Measurements from ENCODE around the gene SCIMP. TPM values are rescaled to one million over a fixed set of nuclear protein-coding genes. Genes with fewer than 3 reads are reported as not detected.
"Not testable (repeated sequence)": the region's sequence is repeated elsewhere in the genome, so short reads cannot be mapped to it uniquely, and the experiment has no call there.

The SCIMP gene
- total RNA-seq, 4 donors from 2014 or later = 0.59 to 1.0 TPM; not detected in 2

GRCh38 chr17:5237541-5238016 lies 2.9 kb upstream of the SCIMP start:
- no peak overlapping the region for H3K27ac ChIP-seq
- peaks cover 0 to 7% of the 10 kb centered on the region in 2 donors for H3K4me1 ChIP-seq
- peak; percentile 27 to 50 for DNase-seq
- intact Hi-C loops (cut with DNase I) = no loop called here
- H3K9me3 ChIP-seq = no peaks in the 10 kb centered on the region
- peak in 3 of 6 experiments; percentile 40 to 60 (median 46) for TF ChIP-seq CTCF (IDR thresholded peaks at IDR 0.05)
- no peak for TF ChIP-seq POLR2A (IDR thresholded peaks at IDR 0.05)
- H3K27me3 ChIP-seq = no peaks in the 10 kb centered on the region
- H3K4me3 ChIP-seq (replicated peaks in 1 of 3) = no peak overlapping the region
- no peaks in the 10 kb centered on the region for H3K36me3 ChIP-seq
- 27 to 29% methylated on average over 6 of the region's 6 CpGs for WGBS, 2 donors

DNA sequence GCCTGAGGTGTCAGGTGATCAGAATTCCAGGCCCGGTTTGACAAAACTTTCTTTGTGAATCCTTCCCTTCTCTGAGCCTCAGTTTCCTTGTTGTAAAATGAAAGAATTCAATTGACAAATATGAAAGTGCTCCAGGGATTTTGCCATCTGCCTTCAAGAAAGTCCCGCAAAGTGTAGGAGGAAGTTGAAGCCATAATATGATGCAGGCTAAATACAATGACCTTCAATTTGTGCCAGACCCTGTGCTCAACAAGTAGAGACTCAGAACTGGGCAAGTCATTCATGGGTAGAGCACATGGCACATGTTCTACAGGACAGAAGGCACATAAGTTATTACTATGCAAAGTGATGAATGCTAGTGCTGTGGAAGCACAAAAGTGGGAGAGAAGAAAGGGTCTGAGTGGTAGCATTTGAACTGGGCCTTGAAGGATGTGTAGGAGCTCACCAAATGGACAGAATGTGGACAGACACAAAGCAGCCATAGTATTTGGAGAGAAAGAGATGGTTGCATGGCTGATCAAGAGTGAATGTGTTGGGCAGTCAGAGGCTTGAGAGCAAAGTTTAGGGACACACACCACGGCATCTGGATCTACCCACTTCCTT lies 2.4 kb upstream of the SCIMP start:
- Histone ChIP-seq H3K9me3 (no peaks in the 10 kb centered on the region), H3K27ac (no peak overlapping the region), H3K27me3 (no peaks in the 10 kb centered on the region), H3K4me3 (replicated peaks in 1 of 3) (no peak overlapping the region), H3K36me3 (no peaks in the 10 kb centered on the region), H3K4me1 (peaks cover 0 to 4% of the 10 kb centered on the region in 2 donors)
- WGBS, 2 donors = 76 to 91% methylated on average over 3 of the region's 3 CpGs
- no peak for DNase-seq
- TF ChIP-seq POLR2A (IDR thresholded peaks at IDR 0.05) (no peak), CTCF (IDR thresholded peaks at IDR 0.05) (no peak)
- intact Hi-C loops (cut with DNase I) = no loop called here

DNA sequence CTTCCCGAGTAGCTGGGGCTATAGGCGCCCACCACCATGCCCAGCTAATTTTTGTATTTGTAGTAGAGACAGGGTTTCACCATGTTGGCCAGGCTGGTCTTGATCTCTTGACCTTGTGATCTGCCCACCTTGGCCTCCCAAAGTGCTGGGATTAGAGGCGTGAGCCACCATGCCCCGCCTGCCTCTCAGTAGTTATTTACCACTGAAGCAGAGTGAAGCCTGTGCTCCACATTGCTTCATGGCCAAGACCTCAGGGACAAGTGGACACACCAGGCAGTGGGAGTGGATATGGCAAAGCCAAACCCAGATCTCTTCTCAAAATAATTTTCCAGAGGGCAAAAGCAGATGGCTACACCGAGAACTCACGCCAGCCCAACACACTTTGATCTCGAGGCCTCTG lies 1.2 kb downstream of the SCIMP start:
- H3K27ac ChIP-seq; H3K4me1 ChIP-seq; H3K36me3 ChIP-seq; DNase-seq; H3K9me3 ChIP-seq; intact Hi-C loops (cut with DNase I); H3K4me3 ChIP-seq (replicated peaks in 1 of 3); H3K27me3 ChIP-seq: not testable (repeated sequence)
- WGBS, 2 donors = 95 to 99% methylated on average over 7 of the region's 7 CpGs

DNA sequence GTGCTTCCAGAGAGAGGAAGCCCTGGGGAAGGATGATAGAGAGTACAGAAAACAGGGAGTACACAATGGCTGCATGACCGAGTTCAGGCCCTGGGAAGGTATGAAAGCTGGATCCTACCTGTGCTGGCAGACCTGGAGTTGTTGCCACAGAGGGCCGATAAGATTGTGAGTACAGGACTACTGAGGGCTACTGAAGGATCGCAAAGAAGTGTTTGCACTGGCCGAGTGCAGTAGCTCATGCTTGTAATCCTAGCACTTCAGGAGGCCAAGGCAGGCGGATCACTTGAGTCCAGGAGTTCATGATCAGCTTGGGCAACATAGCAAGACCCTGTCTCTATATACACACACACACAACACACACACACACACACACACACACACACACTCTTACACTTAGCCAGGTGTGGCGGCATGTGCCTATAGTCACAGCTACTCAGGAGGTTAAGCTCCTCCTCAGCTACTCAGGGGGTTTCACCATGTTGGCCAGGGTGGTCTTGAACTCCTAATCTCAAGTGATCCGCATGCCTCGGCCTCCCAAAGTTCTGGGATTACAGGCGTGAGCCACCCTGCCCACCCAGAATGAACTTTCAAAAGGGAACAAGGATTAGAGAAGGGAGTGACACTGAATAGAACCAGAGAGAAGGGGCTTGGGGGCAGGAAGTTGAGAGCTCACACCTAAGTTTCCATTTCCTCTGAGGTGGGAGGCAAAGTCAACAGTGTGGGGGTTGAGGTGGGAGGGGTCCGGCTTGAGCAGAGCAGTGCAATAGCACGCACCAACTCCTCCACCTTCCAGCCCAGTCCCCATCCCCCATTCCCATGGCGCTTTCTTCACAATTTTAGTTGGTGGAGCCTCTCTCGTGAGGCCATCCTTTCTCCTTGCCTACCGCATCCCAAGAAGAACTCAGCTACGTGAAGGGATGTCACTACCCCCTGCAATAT lies 7.5 kb downstream of the SCIMP start:
- H3K4me3 ChIP-seq (replicated peaks in 1 of 3) = no peak overlapping the region
- TF ChIP-seq POLR2A (IDR thresholded peaks at IDR 0.05) (no peak), CTCF (IDR thresholded peaks at IDR 0.05) (no peak)
- H3K36me3 ChIP-seq = no peaks in the 10 kb centered on the region
- intact Hi-C loops (cut with DNase I) = no loop called here
- no peak for DNase-seq
- no peaks in the 10 kb centered on the region for H3K9me3 ChIP-seq
- no peak overlapping the region for H3K27ac ChIP-seq
- no peaks in the 10 kb centered on the region for H3K27me3 ChIP-seq
- WGBS, 2 donors = 85 to 90% methylated on average over 15 of the region's 15 CpGs
- H3K4me1 ChIP-seq = no peaks in the 10 kb centered on the region

DNA sequence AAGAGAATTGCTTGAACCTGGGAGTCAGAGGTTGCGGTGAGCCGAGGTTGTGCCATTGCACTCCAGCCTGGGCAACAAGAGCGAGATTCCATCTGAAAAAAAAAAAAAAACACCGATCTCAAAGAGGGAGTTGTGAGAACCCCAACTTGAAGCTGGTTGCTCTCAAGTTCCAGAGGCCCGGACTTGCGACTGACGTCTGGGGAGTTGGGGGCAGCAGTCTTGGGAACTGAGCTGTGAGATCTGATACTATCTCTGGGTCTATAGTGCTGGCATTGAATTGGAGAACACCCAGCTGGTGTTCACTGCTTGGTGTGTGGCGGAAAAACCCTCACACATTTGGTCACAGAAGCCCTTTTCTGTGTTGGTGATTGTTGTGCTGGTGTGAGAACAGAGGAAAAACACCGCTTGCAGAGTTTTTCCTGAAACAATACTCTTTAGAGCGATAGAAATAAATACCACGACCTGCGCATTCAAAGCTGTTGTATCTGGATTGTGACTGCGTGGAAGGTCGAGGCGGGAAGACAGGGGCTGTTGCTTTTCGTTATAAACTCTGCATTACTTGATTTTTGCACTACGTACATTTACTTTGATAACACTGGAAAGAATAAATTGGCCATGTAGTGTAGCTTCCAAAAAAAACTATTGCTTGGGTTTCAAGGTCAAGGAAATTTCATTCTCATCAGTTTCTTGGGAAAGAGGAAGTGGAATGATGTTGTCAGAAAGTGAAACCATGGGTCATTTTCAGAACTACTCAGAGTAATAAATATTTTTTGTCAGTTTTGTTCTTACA lies 8.8 kb downstream of the SCIMP start:
- no peak for DNase-seq
- intact Hi-C loops (cut with DNase I) = no loop called here
- Histone ChIP-seq H3K36me3 (no peaks in the 10 kb centered on the region), H3K27ac (no peak overlapping the region), H3K4me3 (replicated peaks in 1 of 3) (no peak overlapping the region), H3K9me3 (no peaks in the 10 kb centered on the region), H3K4me1 (no peaks in the 10 kb centered on the region), H3K27me3 (no peaks in the 10 kb centered on the region)
- 85 to 92% methylated on average over 17 of the region's 17 CpGs for WGBS, 2 donors
- TF ChIP-seq POLR2A (IDR thresholded peaks at IDR 0.05) (no peak), CTCF (IDR thresholded peaks at IDR 0.05) (no peak)

DNA sequence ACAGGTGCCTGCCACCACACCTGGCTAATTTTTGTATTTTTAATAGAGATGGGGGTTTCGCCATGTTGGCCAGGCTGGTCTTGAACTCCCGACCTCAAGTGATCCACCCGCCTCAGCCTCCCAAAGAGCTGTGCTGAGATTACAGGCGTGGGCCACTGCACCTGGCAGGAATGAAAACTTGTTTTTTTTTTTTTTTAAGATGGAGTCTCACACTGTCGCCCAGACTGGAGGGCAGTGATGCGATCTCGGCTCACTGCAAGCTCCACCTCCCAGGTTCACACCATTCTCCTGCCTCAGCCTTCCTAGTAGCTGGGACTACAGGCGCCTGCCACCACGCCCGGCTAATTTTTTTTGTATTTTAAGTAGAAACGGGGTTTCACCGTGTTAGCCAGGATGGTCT lies 12.7 kb downstream of the SCIMP start:
- H3K4me3 ChIP-seq (replicated peaks in 1 of 3); H3K4me1 ChIP-seq; H3K9me3 ChIP-seq; H3K27ac ChIP-seq; DNase-seq; intact Hi-C loops (cut with DNase I); H3K27me3 ChIP-seq; H3K36me3 ChIP-seq: not testable (repeated sequence)
- WGBS, 2 donors = 91 to 94% methylated on average over 12 of the region's 12 CpGs

All from thyroid gland (tissue), 4 donors.